Suprapubic skin (tissue), 4 donors: Measurements from ENCODE around the gene HSPA1A. TPM values are rescaled to one million over a fixed set of nuclear protein-coding genes. Genes with fewer than 3 reads are reported as not detected.

Experiments used
- DNase-seq, 2 donors: peaks; one replicate each; pipeline ENCODE4 v3.0.0-alpha.2; 2019; ENCODE audit warnings: low spot score in 2 of 2
- H3K27ac ChIP-seq: fragments of 200-600 bp; sonication (generic); one replicate; pipeline ENCODE4 v1.5.1; 2019
- H3K27me3 ChIP-seq: fragments of 200-600 bp; sonication (generic); one replicate; pipeline ENCODE4 v1.5.1; 2019
- H3K36me3 ChIP-seq: fragments of 200-600 bp; sonication (generic); one replicate; pipeline ENCODE4 v1.5.1; 2019
- H3K4me1 ChIP-seq: fragments of 200-600 bp; sonication (generic); one replicate; pipeline ENCODE4 v1.5.1; 2019
- H3K4me3 ChIP-seq: fragments of 200-600 bp; sonication (generic); one replicate; pipeline ENCODE4 v1.5.1; 2019; ENCODE audit warnings: mild to moderate bottlenecking
- H3K9me3 ChIP-seq: fragments of 200-600 bp; sonication (generic); one replicate; pipeline ENCODE4 v1.5.1; 2019
- EP300 ChIP-seq: sonication (generic); formaldehyde crosslinking; IDR thresholded peaks from one replicate; pipeline ENCODE4 v1.6.1; 2017; ENCODE audit warnings: antibody characterized with exemption
- POLR2A ChIP-seq, 2 donors: fragments of 450-650 bp; IDR thresholded peaks; one replicate each; pipeline ENCODE4 v1.6.1; 2017; ENCODE audit warnings: antibody characterized with exemption in 2 of 2, mild to moderate bottlenecking in 2 of 2, moderate library complexity in 2 of 2
- POLR2AphosphoS5 ChIP-seq, 3 donors: sonication (generic); formaldehyde crosslinking; IDR thresholded peaks; one replicate each; pipeline ENCODE4 v1.6.1; 2017; ENCODE audit warnings: antibody characterized with exemption in 3 of 3
- WGBS: methylation state at CpG from one replicate; pipeline ENCODE4 v1.1.5; 2018; 5-methylcytosine and 5-hydroxymethylcytosine counted together
- total RNA-seq, 4 donors: library from RNA; depleted of rRNA; stranded (reverse); fragments of >200 nt; gene quantifications; one replicate each; pipeline ENCODE4 v1.1.0, GENCODE V29; 2016
- TF ChIP-seq, protein P1 (sequence below), 2 donors: fragments of 200-600 bp in 1 of 2; fragments of 450-650 bp in 1 of 2; sonication (generic) in 1 of 2; IDR thresholded peaks; one replicate each; pipeline ENCODE4 v1.5.1; 2016 to 2019; ENCODE audit warnings: antibody characterized with exemption in 2 of 2, mild to moderate bottlenecking in 1 of 2, moderate library complexity in 1 of 2

HSPA1A gene
- total RNA-seq, 4 donors from 2014 or later = 200 to 464 (median 408) TPM

DNA sequence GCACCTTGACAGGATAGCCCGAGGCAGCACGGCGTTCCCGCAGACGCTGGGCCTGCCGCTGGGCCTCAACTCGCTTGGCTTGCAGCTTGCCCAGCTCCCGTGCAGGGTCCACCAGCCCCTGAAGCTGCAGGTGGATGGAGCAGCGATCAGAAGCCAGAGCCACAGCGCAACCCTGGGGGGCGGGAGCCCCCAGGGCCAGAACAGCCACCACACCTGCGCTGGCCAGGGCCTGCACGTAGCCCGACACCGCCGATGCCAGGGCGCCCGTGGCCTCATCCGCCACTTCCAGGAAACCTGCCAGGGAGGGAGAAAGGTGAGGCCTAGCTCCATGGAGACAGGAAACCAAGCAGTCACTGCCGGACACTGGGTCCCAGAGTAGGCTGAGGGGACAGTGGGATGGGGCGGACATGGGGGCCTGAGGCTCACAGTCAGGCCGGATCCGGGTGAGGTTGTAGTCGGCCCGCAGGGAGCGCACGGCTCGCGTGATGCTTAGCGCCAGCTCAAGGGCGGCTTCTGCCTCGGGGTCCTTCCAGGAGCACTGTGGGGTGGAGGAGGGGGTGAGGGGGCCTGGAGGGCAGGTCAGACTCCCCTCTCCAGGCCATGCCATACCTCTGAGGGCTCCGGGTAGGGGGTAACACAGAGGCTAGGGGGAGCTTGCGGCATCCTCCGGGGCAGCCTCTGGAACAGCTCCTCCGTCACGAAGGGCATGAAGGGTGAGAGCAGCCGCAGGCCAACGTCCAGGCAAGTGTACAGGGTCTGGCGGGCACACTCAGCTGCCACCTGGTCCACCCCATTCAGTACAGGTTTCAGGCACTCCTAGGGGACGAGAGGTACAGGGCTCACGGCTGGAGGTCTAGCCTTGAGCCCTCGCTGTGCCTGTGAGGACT is 36.1 kb upstream of the HSPA1A start:
- Histone ChIP-seq H3K4me3 (no peak overlapping the region), H3K9me3 (no peaks in the 10 kb centered on the region), H3K4me1 (peaks cover 24% of the 10 kb centered on the region), H3K27me3 (no peaks in the 10 kb centered on the region), H3K27ac (no peak overlapping the region), H3K36me3 (peaks cover 58% of the 10 kb centered on the region)
- WGBS = 83% methylated on average over 19 of the region's 43 CpGs
- DNase-seq = no peak
- TF ChIP-seq, protein P1, sequence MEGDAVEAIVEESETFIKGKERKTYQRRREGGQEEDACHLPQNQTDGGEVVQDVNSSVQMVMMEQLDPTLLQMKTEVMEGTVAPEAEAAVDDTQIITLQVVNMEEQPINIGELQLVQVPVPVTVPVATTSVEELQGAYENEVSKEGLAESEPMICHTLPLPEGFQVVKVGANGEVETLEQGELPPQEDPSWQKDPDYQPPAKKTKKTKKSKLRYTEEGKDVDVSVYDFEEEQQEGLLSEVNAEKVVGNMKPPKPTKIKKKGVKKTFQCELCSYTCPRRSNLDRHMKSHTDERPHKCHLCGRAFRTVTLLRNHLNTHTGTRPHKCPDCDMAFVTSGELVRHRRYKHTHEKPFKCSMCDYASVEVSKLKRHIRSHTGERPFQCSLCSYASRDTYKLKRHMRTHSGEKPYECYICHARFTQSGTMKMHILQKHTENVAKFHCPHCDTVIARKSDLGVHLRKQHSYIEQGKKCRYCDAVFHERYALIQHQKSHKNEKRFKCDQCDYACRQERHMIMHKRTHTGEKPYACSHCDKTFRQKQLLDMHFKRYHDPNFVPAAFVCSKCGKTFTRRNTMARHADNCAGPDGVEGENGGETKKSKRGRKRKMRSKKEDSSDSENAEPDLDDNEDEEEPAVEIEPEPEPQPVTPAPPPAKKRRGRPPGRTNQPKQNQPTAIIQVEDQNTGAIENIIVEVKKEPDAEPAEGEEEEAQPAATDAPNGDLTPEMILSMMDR (IDR thresholded peaks at IDR 0.05) = no peak
- TF ChIP-seq POLR2A (IDR thresholded peaks at IDR 0.05) (no peak), EP300 (no peak), POLR2AphosphoS5 (IDR thresholded peaks at IDR 0.05) (no peak)

- Histone ChIP-seq H3K27ac (no peak overlapping the region), H3K4me1 (peaks cover 24% of the 10 kb centered on the region), H3K4me3 (no peak overlapping the region), H3K27me3 (no peaks in the 10 kb centered on the region), H3K36me3 (peaks cover 65% of the 10 kb centered on the region), H3K9me3 (no peaks in the 10 kb centered on the region)
- TF ChIP-seq EP300 (no peak), POLR2AphosphoS5 (IDR thresholded peaks at IDR 0.05) (no peak), POLR2A (IDR thresholded peaks at IDR 0.05) (no peak)
- TF ChIP-seq, protein P1 (IDR thresholded peaks at IDR 0.05) = no peak
- no CpG with 5 or more reads among the region's 10 CpGs for WGBS
- DNase-seq = no peak
Observed at GRCh38 chr6:31779908-31780307, 35.4 kb upstream of the HSPA1A start.

- Histone ChIP-seq H3K27me3 (no peaks in the 10 kb centered on the region), H3K36me3 (peaks cover 72% of the 10 kb centered on the region), H3K4me3 (no peak overlapping the region), H3K27ac (no peak overlapping the region), H3K9me3 (no peaks in the 10 kb centered on the region), H3K4me1 (peaks cover 19% of the 10 kb centered on the region)
- no peak for TF ChIP-seq EP300
- no peak for TF ChIP-seq POLR2AphosphoS5 (IDR thresholded peaks at IDR 0.05)
- no peak for TF ChIP-seq POLR2A (IDR thresholded peaks at IDR 0.05)
- TF ChIP-seq, protein P1 (IDR thresholded peaks at IDR 0.05) = no peak
- no peak for DNase-seq
- 89% methylated on average over 6 of the region's 20 CpGs for WGBS
Observed at GRCh38 chr6:31780507-31781243, 34.7 kb upstream of the HSPA1A start.

DNA sequence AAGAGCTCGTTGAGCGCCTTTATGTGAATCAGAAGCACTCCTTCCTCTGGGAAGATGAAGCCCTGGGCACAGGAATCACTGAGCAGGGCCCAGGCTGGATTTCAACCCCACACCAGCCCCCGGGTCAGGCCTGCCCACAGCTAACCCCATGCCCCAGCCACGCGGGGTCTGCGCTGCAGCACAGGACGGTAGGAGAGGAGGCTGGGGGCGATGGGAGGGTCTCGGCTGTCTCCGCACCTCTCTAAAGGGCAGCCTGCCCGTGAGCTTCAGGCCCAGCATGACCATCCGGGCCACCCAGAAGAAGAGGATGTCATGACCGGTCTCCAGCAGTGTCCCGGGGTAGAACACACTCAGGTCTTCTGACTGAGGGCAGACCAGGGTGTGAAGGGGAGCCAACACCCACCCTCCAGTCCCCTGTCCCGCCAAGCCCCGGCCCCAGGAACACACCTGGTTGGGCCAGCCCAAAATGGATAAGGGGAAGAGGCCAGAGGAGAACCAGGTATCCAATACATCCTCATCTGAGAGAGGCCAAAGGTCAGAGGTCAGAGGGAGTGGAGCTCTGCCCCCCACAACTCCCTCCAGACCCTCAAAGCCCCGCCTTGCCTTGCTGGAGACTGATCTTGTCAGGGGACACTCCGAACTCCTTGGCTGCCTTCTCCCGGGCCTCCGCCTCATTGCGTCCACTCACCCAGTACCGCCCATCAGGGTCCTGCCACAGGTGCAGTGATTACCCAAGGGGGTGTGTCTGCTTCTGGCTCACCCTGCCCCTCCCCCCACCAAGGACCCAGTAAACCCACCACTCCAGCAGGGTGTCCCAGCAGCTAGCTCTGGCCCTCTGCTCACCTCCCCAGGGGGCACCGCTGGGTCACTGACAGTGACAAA is 33.9 kb upstream of the HSPA1A start:
- TF ChIP-seq EP300 = no peak
- TF ChIP-seq, protein P1 (IDR thresholded peaks at IDR 0.05) = no peak
- TF ChIP-seq POLR2A (IDR thresholded peaks at IDR 0.05) = no peak
- TF ChIP-seq POLR2AphosphoS5 (IDR thresholded peaks at IDR 0.05) = no peak
- no peak overlapping the region for H3K4me3 ChIP-seq
- H3K4me1 ChIP-seq = peaks cover 11% of the 10 kb centered on the region
- no peaks in the 10 kb centered on the region for H3K27me3 ChIP-seq
- peaks cover 76% of the 10 kb centered on the region for H3K36me3 ChIP-seq
- no peak for DNase-seq
- no peak overlapping the region for H3K27ac ChIP-seq
- H3K9me3 ChIP-seq = no peaks in the 10 kb centered on the region
- WGBS = 91% methylated on average over 19 of the region's 23 CpGs
